ENCODE measurements around the gene SDCBP2. TPM values are rescaled to one million over a fixed set of nuclear protein-coding genes. Genes with fewer than 3 reads are reported as not detected.
A peak's percentile ranks its signal among the peaks of the same experiment; 100 is the strongest.

Gene SDCBP2
- total and polyA plus RNA-seq, 2 of the 4 experiments (the other 2 are of a cell fraction), result 0.54 to 1.3 TPM

GRCh38 chr20:1327241-1327653 is 1.7 kb downstream of the SDCBP2 start:
- peaks cover 38% of the 10 kb centered on the region for H3K9me1 ChIP-seq (ENCODE audit: insufficient read depth, low read length)
- H3K4ac ChIP-seq (ENCODE audit: low read depth, low read length), result peak overlapping the region; percentile 98
- H2BK120ac ChIP-seq (ENCODE audit: low read depth, low read length), result peak overlapping the region; percentile 62; the same call in 1 of the 2 replicates
- POLR2A ChIA-PET (ENCODE audit: unreplicated experiment), result interaction anchor here (0.6 kb wide), 1 partner anchor 8 kb away, joined by 5 read pairs; no protein-coding TSS in a partner anchor
- H3K4me1 ChIP-seq (ENCODE audit: control insufficient read depth, insufficient read depth, low read length), result peaks cover 32% of the 10 kb centered on the region
- no peak overlapping the region; the same call in 1 of the 2 replicates for H3K9ac ChIP-seq (ENCODE audit: low read depth, low read length)
- H3K27me3 ChIP-seq (ENCODE audit: control insufficient read depth, insufficient read depth, low read length), result no peaks in the 10 kb centered on the region
- peak overlapping the region; percentile 33; the same call in 1 of the 2 replicates for H4K91ac ChIP-seq (ENCODE audit: insufficient read depth, low read depth, low read length)
- H4K20me1 ChIP-seq (ENCODE audit: insufficient read depth, low read length), result peaks cover 4% of the 10 kb centered on the region; the same call in 1 of the 2 replicates
- TF ChIP-seq RCOR1 (IDR thresholded peaks at IDR 0.05; ENCODE audit: insufficient replicate concordance, low read length), result no peak
- peak; percentile 15; the same call in 1 of the 2 replicates for TF ChIP-seq RAD21 (IDR thresholded peaks at IDR 0.05; ENCODE audit: low read length)
- no peak for TF ChIP-seq RFX5 (IDR thresholded peaks at IDR 0.05; ENCODE audit: low read depth, low read length)
- 0 out of 2 replicates have a peak, but pooled peaks have one; percentile 36 for TF ChIP-seq FOS (IDR thresholded peaks at IDR 0.05; ENCODE audit: low read depth, low read length)
- no peak overlapping the region for H2AK9ac ChIP-seq (replicated peaks; ENCODE audit: low read depth, low read length, poor library complexity)
- no peaks in the 10 kb centered on the region for H3K9me3 ChIP-seq (ENCODE audit: control insufficient read depth, insufficient read depth, low read length)
- peak overlapping the region; percentile 93 to 95; a peak in 1 of 4 replicates for H4K8ac ChIP-seq (ENCODE audit: low read depth in 2 of 2, low read length in 2 of 2)
- peak overlapping the region; percentile 0; the same call in 1 of the 2 replicates for H3K23ac ChIP-seq (ENCODE audit: low read depth, low read length)
- H2AFZ ChIP-seq (replicated peaks; ENCODE audit: low read length, poor library complexity), result no peak overlapping the region
- no TSS peak for BruUV-seq (replicated peaks)
- H2AK5ac ChIP-seq (ENCODE audit: low read depth, low read length), result peak overlapping the region; percentile 0; the same call in 1 of the 2 replicates
- in situ Hi-C loops (cut with MboI; ENCODE audit: low sequenced_read_pairs), result loop anchor here (25.0 kb wide), 1 partner anchor 510 kb away; no protein-coding TSS in a partner anchor
- peaks cover 40 to 83% of the 10 kb centered on the region in 2 experiments for H3K79me1 ChIP-seq (ENCODE audit: low read depth in 1 of 2, low read length in 2 of 2)
- intact Hi-C loops (cut with micrococcal nuclease), result loop anchor here (5.0 kb wide), 1 partner anchor 50 kb away; no protein-coding TSS in a partner anchor
- H2BK15ac ChIP-seq (ENCODE audit: low read depth, low read length), result 0 out of 3 replicates have a peak overlapping the region, but pooled peaks have one; percentile 88
- no peak overlapping the region for H3K4me3 ChIP-seq (ENCODE audit: insufficient read depth, low read depth, low read length)
- WGBS, 2 experiments (ENCODE audit: extremely low coverage in 2 of 2, insufficient read length in 1 of 2), result no CpG with 5 or more reads among the region's 8 CpGs
- peak overlapping the region; percentile 40; the same call in 1 of the 2 replicates for H2BK20ac ChIP-seq (ENCODE audit: low read depth, low read length)
- H2BK5ac ChIP-seq (ENCODE audit: low read depth, low read length, poor library complexity, severe bottlenecking), result peak overlapping the region; percentile 75
- ATAC-seq (ENCODE audit: low read depth), result peak; percentile 8
- H3K14ac ChIP-seq (replicated peaks; ENCODE audit: low read depth, low read length), result peak overlapping the region; percentile 21; the same call in 1 of the 2 replicates
- peak; percentile 79 for DNase-seq
- H4K5ac ChIP-seq (ENCODE audit: low read depth, low read length), result no peak overlapping the region
- no peaks in the 10 kb centered on the region for H3K36me3 ChIP-seq (ENCODE audit: control insufficient read depth, insufficient read depth, low read length)
- H3K4me2 ChIP-seq (ENCODE audit: low read depth, low read length), result peak overlapping the region; percentile 35
- dilution Hi-C loops (cut with HindIII; ENCODE audit: low sequenced_read_pairs, unreplicated experiment), result no loop called here
- 0 out of 2 replicates have a peak overlapping the region, but pooled peaks have one; percentile 14 for H3K56ac ChIP-seq (ENCODE audit: extremely low read depth, insufficient read depth, low read length)
- CTCF ChIA-PET, result no interaction called here
- peak overlapping the region; percentile 36 for H3K27ac ChIP-seq (ENCODE audit: insufficient read depth, low read length)
- 0 out of 2 replicates have a peak overlapping the region, but pooled peaks have one; percentile 5 for H3K18ac ChIP-seq (ENCODE audit: low read depth, low read length)

Measured in IMR-90 (cell line).